GM12878 (cell line): ENCODE data around the gene TANC1. TPM values are rescaled to one million over a fixed set of nuclear protein-coding genes. Genes with fewer than 3 reads are reported as not detected.

Source experiments
- ATAC-seq: fragments of 200-7000 bp; cut with Tn5 transposase; 3 replicates; pipeline ENCODE4 v1.9.1; 2020; ENCODE audit warnings: mild to moderate bottlenecking, moderate library complexity
- BruUV-seq: library from RNA; stranded (reverse); fragments of 400-500 nt; replicated peaks from 2 replicates; lab custom pipeline; 2021; lab: Mats Ljungman, UMichigan
- CTCF ChIA-PET: fragments of 300-600 bp; sonication (Branson Sonifier 250); formaldehyde crosslinking; extraction: SDS; loops from one replicate; lab custom pipeline; 2021; ENCODE audit warnings: inconsistent platforms; lab: Yijun Ruan, JAX
- POLR2A ChIA-PET: fragments of 350-600 bp; formaldehyde crosslinking; extraction: SDS; loops from one replicate; lab custom pipeline; 2021; ENCODE audit warnings: inconsistent platforms; lab: Charles Lee
- RAD21 ChIA-PET: fragments of 300-600 bp; sonication (Branson Sonifier 250); formaldehyde crosslinking; loops from one replicate; lab custom pipeline; 2023; ENCODE audit warnings: antibody characterized with exemption; ENCODE audit not compliant: unreplicated experiment; lab: Charles Lee
- SMC1A ChIA-PET: fragments of 300-600 bp; sonication (Branson Sonifier 250); formaldehyde crosslinking; loops from one replicate; lab custom pipeline; 2023; ENCODE audit not compliant: unreplicated experiment, uncharacterized antibody; lab: Charles Lee
- DNase-seq: peaks from one replicate; pipeline ENCODE4 v3.0.0-alpha.2; 2011; ENCODE audit warnings: low read depth, low spot score
- FAIRE-seq: peaks from 3 replicates; lab custom pipeline; 2011; peaks lifted over from hg19 to GRCh38; lab: Jason Lieb, UNC
- H2AFZ ChIP-seq: 2 replicates; pipeline ENCODE4 v1.6.0; 2011; ENCODE audit warnings: low read depth, low read length, control low read depth; ENCODE audit not compliant: control insufficient read depth
- H3K27ac ChIP-seq: 2 replicates; pipeline ENCODE4 v1.5.1; 2011; ENCODE audit warnings: control low read depth; ENCODE audit not compliant: control insufficient read depth, insufficient read depth
- H3K27me3 ChIP-seq, 2 experiments: replicated peaks in 1 of 2; 2 replicates each; pipeline versions ENCODE4 v1.6.0 to v1.6.1; 2011; ENCODE audit warnings: low read length in 1 of 2; ENCODE audit not compliant: control insufficient read depth in 2 of 2, insufficient read depth in 2 of 2
- H3K36me3 ChIP-seq, 2 experiments: 2 replicates each; pipeline ENCODE4 v1.5.1; 2011; ENCODE audit warnings: low read length in 1 of 2; ENCODE audit not compliant: control insufficient read depth in 2 of 2, insufficient read depth in 2 of 2
- H3K4me1 ChIP-seq: 2 replicates; pipeline ENCODE4 v1.6.1; 2011; ENCODE audit warnings: mild to moderate bottlenecking, low read length, moderate library complexity, mixed read lengths; ENCODE audit not compliant: control insufficient read depth, insufficient read depth
- H3K4me2 ChIP-seq: 2 replicates; pipeline ENCODE4 v1.6.0; 2011; ENCODE audit warnings: control low read depth; ENCODE audit not compliant: control insufficient read depth, insufficient read depth
- H3K4me3 ChIP-seq: fragments of 200-600 bp; sonication (generic); 2 replicates; pipeline ENCODE4 v1.5.1; 2016
- H3K79me2 ChIP-seq: 2 replicates; pipeline ENCODE4 v1.6.0; 2011; ENCODE audit warnings: low read length; ENCODE audit not compliant: control insufficient read depth, insufficient read depth
- H3K9ac ChIP-seq: 2 replicates; pipeline ENCODE4 v1.8.0; 2011; ENCODE audit warnings: low read length, control low read depth, mixed read lengths; ENCODE audit not compliant: control insufficient read depth, insufficient read depth
- H3K9me3 ChIP-seq: replicated peaks from 3 replicates; pipeline ENCODE4 v1.5.1; 2011; ENCODE audit warnings: mild to moderate bottlenecking, low read length; ENCODE audit not compliant: control insufficient read depth, insufficient read depth
- H4K20me1 ChIP-seq: 2 replicates; pipeline ENCODE4 v1.6.0; 2011; ENCODE audit not compliant: control insufficient read depth, insufficient read depth
- CBX3 ChIP-seq: fragments of 200-600 bp; sonication (generic); IDR thresholded peaks from 2 replicates; pipeline ENCODE4 v1.6.1; 2016; ENCODE audit warnings: low read depth, borderline replicate concordance
- CBX5 ChIP-seq: sonication (generic); IDR thresholded peaks from 2 replicates; pipeline ENCODE4 v1.6.1; 2016; ENCODE audit warnings: low read depth, moderate library complexity, mild to moderate bottlenecking, inconsistent platforms
- CEBPZ ChIP-seq: fragments of 150-350 bp; IDR thresholded peaks from 2 replicates; pipeline ENCODE4 v1.6.1; 2016; ENCODE audit warnings: low read depth, low read length
- CHD4 ChIP-seq: fragments of 200-600 bp; sonication (generic); IDR thresholded peaks from 2 replicates; pipeline ENCODE4 v1.6.1; 2016; ENCODE audit warnings: mild to moderate bottlenecking
- CUX1 ChIP-seq: IDR thresholded peaks from 2 replicates; pipeline ENCODE4 v1.6.1; 2012; ENCODE audit warnings: improper control_type of control experiment, low read depth, low read length; ENCODE audit not compliant: insufficient replicate concordance
- KDM1A ChIP-seq: fragments of 200-600 bp; sonication (generic); IDR thresholded peaks from 2 replicates; pipeline ENCODE4 v1.6.1; 2016; ENCODE audit warnings: borderline replicate concordance
- MEF2B ChIP-seq: fragments of 450-650 bp; IDR thresholded peaks from 2 replicates; pipeline ENCODE4 v1.6.1; 2018; ENCODE audit warnings: mild to moderate bottlenecking, moderate library complexity; ENCODE audit not compliant: partially characterized antibody, poor library complexity, severe bottlenecking
- NFIC ChIP-seq: IDR thresholded peaks from 2 replicates; pipeline ENCODE4 v1.6.1; 2012; ENCODE audit warnings: low read depth, mild to moderate bottlenecking, inconsistent platforms, low read length, moderate library complexity
- NFYB ChIP-seq: IDR thresholded peaks from 2 replicates; pipeline ENCODE4 v1.6.1; 2011; ENCODE audit warnings: low read depth, mild to moderate bottlenecking, low read length, improper control_type of control experiment, moderate library complexity; ENCODE audit not compliant: insufficient read depth
- PAX8 ChIP-seq: fragments of 450-650 bp; IDR thresholded peaks from 2 replicates; pipeline ENCODE4 v1.6.1; 2017; ENCODE audit warnings: mild to moderate bottlenecking, moderate library complexity
- POLR2AphosphoS2 ChIP-seq: IDR thresholded peaks from 2 replicates; pipeline ENCODE4 v1.6.1; 2011; ENCODE audit warnings: low read depth, mild to moderate bottlenecking, low read length, improper control_type of control experiment, moderate library complexity
- RELA ChIP-seq: fragments of 450-650 bp; IDR thresholded peaks from 2 replicates; pipeline ENCODE4 v1.8.0; 2014; ENCODE audit warnings: borderline replicate concordance; ENCODE audit not compliant: partially characterized antibody
- SIN3A ChIP-seq: IDR thresholded peaks from 2 replicates; pipeline ENCODE4 v1.6.1; 2012; ENCODE audit warnings: low read depth, low read length, improper control_type of control experiment
- SMAD5 ChIP-seq: IDR thresholded peaks from 2 replicates; pipeline ENCODE4 v1.6.1; 2016; ENCODE audit warnings: antibody characterized with exemption, low read depth
- STAT1 ChIP-seq: fragments of 450-650 bp; conservative IDR thresholded peaks from 2 replicates; pipeline ENCODE4 v1.6.1; 2014; ENCODE audit warnings: antibody characterized with exemption, mild to moderate bottlenecking
- TCF3 ChIP-seq: IDR thresholded peaks from 2 replicates; pipeline ENCODE4 v1.6.1; 2012; ENCODE audit warnings: low read depth, mild to moderate bottlenecking, low read length, borderline replicate concordance; ENCODE audit not compliant: insufficient read depth
- WGBS: methylation state at CpG from one replicate; pipeline ENCODE4 v1.1.6; 2016; ENCODE audit warnings: low lambda C conversion rate; ENCODE audit not compliant: insufficient replicate concordance, insufficient coverage; ENCODE audit errors: missing lambda C conversion rate; 5-methylcytosine and 5-hydroxymethylcytosine counted together
- in situ Hi-C: fragments of 300-500 bp; cut with MboI; formaldehyde crosslinking; loops from 9 replicates; pipeline ENCODE4 v1.14.3; 2018; ENCODE audit warnings: mixed read lengths
- intact Hi-C: fragments of 100-400 bp; cut with micrococcal nuclease; formaldehyde crosslinking; loops from one replicate; pipeline ENCODE4 v1.14.2; 2022; ENCODE audit not compliant: unreplicated experiment
- polyA plus RNA-seq, 11 experiments: library from polyadenylated mRNA; depleted of rRNA in 4 of 11; unstranded in 6 of 11; stranded (reverse) in 5 of 11; fragments of >200 nt; fragmentation: Nextera tagmentation in 4 of 11; fragmentation: Illumina TruSeq in 1 of 11; extraction: Ambion mirVana in 4 of 11; extraction: Trizol in 1 of 11; gene quantifications; 1 replicate in 1 of 11; 2 replicates in 10 of 11; pipeline versions ENCODE4 v1.2.1 to v1.2.3, GENCODE V29; 2011 to 2016; ENCODE audit warnings: inconsistent platforms in 2 of 11, missing spikeins in 2 of 11, low read depth in 1 of 11
- total RNA-seq, 4 experiments: library from RNA; depleted of rRNA in 3 of 4; stranded (reverse); fragments of >200 nt in 3 of 4; fragmentation: Illumina TruSeq in 1 of 4; extraction: Trizol in 1 of 4; gene quantifications; 2 replicates each; pipeline versions ENCODE4 v1.2.1 to v1.2.3, GENCODE V29; 2013 to 2021

The TANC1 gene
- total and polyA plus RNA-seq, 10 of the 15 experiments (the other 5 are each of a cell fraction or from before 2014, with no cell fraction given), result 0.05 to 5.0 (median 0.34) TPM

- no peak for TF ChIP-seq CHD4
- TF ChIP-seq SMAD5, result no peak
- no peak for TF ChIP-seq POLR2AphosphoS2
- no peak for TF ChIP-seq SIN3A
These were observed 8.2 kb upstream of the TANC1 start (continued) for GRCh38 chr2:158960193-158960592.

- in situ Hi-C loops (no loop called here), intact Hi-C loops (no loop called here)
- no peaks in the 10 kb centered on the region for H4K20me1 ChIP-seq
- H2AFZ ChIP-seq, result no peak overlapping the region
- no peak overlapping the region for H3K27ac ChIP-seq
- no peak overlapping the region for H3K9ac ChIP-seq
- H3K4me1 ChIP-seq, result no peaks in the 10 kb centered on the region
- 96% methylated on average over 1 of the region's 1 CpG for WGBS
- no peaks in the 10 kb centered on the region for H3K79me2 ChIP-seq
- RAD21 ChIA-PET, result no interaction called here
- no peak overlapping the region for H3K4me2 ChIP-seq
- SMC1A ChIA-PET, result no interaction called here
- BruUV-seq, result no TSS peak
- FAIRE-seq, result no peak
- no peak for ATAC-seq
- no peaks in the 10 kb centered on the region for H3K9me3 ChIP-seq
- H3K4me3 ChIP-seq, result no peak overlapping the region
- POLR2A ChIA-PET, result no interaction called here
- CTCF ChIA-PET, result interaction anchor here (0.7 kb wide), 1 partner anchor 61 kb away, joined by 3 read pairs; no protein-coding TSS in a partner anchor
- peaks cover 0 to 3% of the 10 kb centered on the region in 2 experiments; a peak in 1 of 4 replicates for H3K27me3 ChIP-seq
- DNase-seq, result no peak
- no peaks in the 10 kb centered on the region for H3K36me3 ChIP-seq
- no peak for TF ChIP-seq PAX8
- no peak for TF ChIP-seq RELA
- TF ChIP-seq CEBPZ, result no peak
- TF ChIP-seq STAT1, result no peak
- TF ChIP-seq MEF2B, result no peak
- TF ChIP-seq NFIC, result no peak
- no peak for TF ChIP-seq NFYB
- TF ChIP-seq CBX3, result no peak
- TF ChIP-seq CBX5, result no peak
- TF ChIP-seq CUX1, result no peak
- TF ChIP-seq KDM1A, result no peak
- TF ChIP-seq TCF3, result no peak
These were observed 6.4 kb upstream of the TANC1 start for GRCh38 chr2:158962074-158962473.
